Activated CD4-positive, alpha-beta T cell treated with anti-CD3 and anti-CD28 coated beads for 36 hours (primary cell): ENCODE data around the gene MORN1. TPM values are rescaled to one million over a fixed set of nuclear protein-coding genes. Genes with fewer than 3 reads are reported as not detected.

ENCODE experiments used
- ATAC-seq: fragments of 200-7000 bp; cut with Tn5 transposase; one replicate; pipeline ENCODE4 v1.10.0; 2021; ENCODE audit warnings: mild to moderate bottlenecking, moderate library complexity
- CTCF ChIA-PET: fragments of 350-600 bp; sonication (Branson Sonifier 250); formaldehyde crosslinking; loops from one replicate; lab custom pipeline; 2021; ENCODE audit warnings: antibody characterized with exemption; lab: Charles Lee
- POLR2A ChIA-PET: fragments of 350-600 bp; sonication (Branson Sonifier 250); formaldehyde crosslinking; loops from one replicate; lab custom pipeline; 2021; ENCODE audit warnings: antibody characterized with exemption, inconsistent platforms; lab: Charles Lee
- DNase-seq: peaks from one replicate; pipeline ENCODE4 v3.0.0-alpha.2; 2020
- H3K27ac Mint-ChIP-seq: one replicate; pipeline ENCODE4 v1.8.0; 2021; ENCODE audit warnings: mixed read lengths
- H3K27me3 Mint-ChIP-seq: one replicate; pipeline ENCODE4 v1.8.0; 2021; ENCODE audit warnings: mixed read lengths
- H3K36me3 Mint-ChIP-seq: one replicate; pipeline ENCODE4 v1.8.0; 2021; ENCODE audit warnings: low read depth, mixed read lengths
- H3K4me1 Mint-ChIP-seq: one replicate; pipeline ENCODE4 v1.8.0; 2021; ENCODE audit warnings: mixed read lengths
- H3K4me3 Mint-ChIP-seq: one replicate; pipeline ENCODE4 v1.8.0; 2021; ENCODE audit warnings: mild to moderate bottlenecking, moderate library complexity, mixed read lengths
- H3K9me3 Mint-ChIP-seq: one replicate; pipeline ENCODE4 v1.8.0; 2021; ENCODE audit warnings: low read depth, mixed read lengths
- intact Hi-C, 2 experiments: fragments of 100-400 bp; cut with DNase I in 1 of 2; cut with micrococcal nuclease in 1 of 2; formaldehyde crosslinking; loops; one replicate each; pipeline versions ENCODE4 v1.14.2 to v1.15.1; 2022 to 2024; cut with DNase I, micrococcal nuclease
- total RNA-seq, 2 experiments: library from RNA; stranded (reverse); gene quantifications; one replicate each; pipeline ENCODE4 v1.2.3, GENCODE V29; 2021

MORN1 gene
- total RNA-seq, 2 experiments from 2014 or later, result 5.1 to 6.1 TPM

GRCh38 chr1:2432441-2432844 is 41.1 kb upstream of the MORN1 start:
- no peaks in the 10 kb centered on the region for H3K4me1 Mint-ChIP-seq
- intact Hi-C loops, result no loop called here
- POLR2A ChIA-PET, result no interaction called here
- H3K9me3 Mint-ChIP-seq, result peaks cover 2% of the 10 kb centered on the region
- H3K27me3 Mint-ChIP-seq, result no peaks in the 10 kb centered on the region
- H3K4me3 Mint-ChIP-seq, result no peak overlapping the region
- H3K27ac Mint-ChIP-seq, result no peak overlapping the region
- ATAC-seq (no peak), DNase-seq (no peak)
- CTCF ChIA-PET, result no interaction called here
- H3K36me3 Mint-ChIP-seq, result no peaks in the 10 kb centered on the region

- ChIA-PET CTCF (interaction anchor here (1.1 kb wide), 2 partner anchors 11 to 257 kb away, joined by 3 read pairs; no protein-coding TSS in a partner anchor), POLR2A (interaction anchor here (0.6 kb wide), 1 partner anchor 206 kb away, joined by 4 read pairs; no protein-coding TSS in a partner anchor)
- ATAC-seq, result no peak
Measured at GRCh38 chr1:2431518-2431917, 40.2 kb upstream of the MORN1 start.

DNA sequence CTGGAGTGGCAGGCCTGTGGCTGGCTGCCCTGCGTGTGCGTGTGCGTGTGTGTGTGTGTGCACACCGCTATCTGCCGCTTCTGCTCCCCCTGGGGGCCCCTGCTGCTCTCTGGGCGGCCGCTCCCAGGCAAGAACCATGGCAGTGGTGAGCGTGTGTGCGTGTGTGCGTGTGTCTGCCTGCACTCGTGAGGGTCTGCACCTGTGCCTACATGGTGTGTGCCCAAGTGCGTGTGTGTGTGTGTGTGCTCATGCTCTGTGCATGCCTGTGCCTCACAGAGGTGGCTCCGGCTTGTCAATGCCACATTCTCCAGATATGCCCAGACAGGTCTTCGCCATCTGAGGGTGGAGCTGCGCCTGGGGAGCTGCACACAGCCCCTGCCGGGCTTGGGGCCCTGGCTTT is 39.7 kb upstream of the MORN1 start:
- Mint-ChIP-seq H3K27me3 (no peaks in the 10 kb centered on the region), H3K27ac (no peak overlapping the region), H3K4me3 (no peak overlapping the region), H3K36me3 (no peaks in the 10 kb centered on the region), H3K9me3 (peaks cover 2% of the 10 kb centered on the region), H3K4me1 (no peaks in the 10 kb centered on the region)
- DNase-seq (no peak), ATAC-seq (no peak)
- CTCF ChIA-PET, result interaction anchor here (1.1 kb wide), 2 partner anchors 11 to 257 kb away, joined by 3 read pairs; no protein-coding TSS in a partner anchor
- intact Hi-C loops, result no loop called here
- POLR2A ChIA-PET, result interaction anchor here (0.6 to 0.7 kb wide), 2 partner anchors 95 to 206 kb away, joined by 3 to 4 read pairs; partner anchors contain the start of gene PANK4

More at GRCh38 chr1:2431518-2431917, 40.2 kb upstream of the MORN1 start:
- DNase-seq, result no peak
- intact Hi-C loops, result no loop called here
- Mint-ChIP-seq H3K4me1 (no peaks in the 10 kb centered on the region), H3K4me3 (no peak overlapping the region), H3K27ac (no peak overlapping the region), H3K36me3 (no peaks in the 10 kb centered on the region), H3K9me3 (peaks cover 2% of the 10 kb centered on the region), H3K27me3 (no peaks in the 10 kb centered on the region)

- H3K9me3 Mint-ChIP-seq, result peaks cover 2% of the 10 kb centered on the region
- intact Hi-C loops, result no loop called here
- no peak overlapping the region for H3K27ac Mint-ChIP-seq
- no peaks in the 10 kb centered on the region for H3K27me3 Mint-ChIP-seq
- DNase-seq (no peak), ATAC-seq (no peak)
- ChIA-PET CTCF (interaction anchor here (1.1 kb wide), 2 partner anchors 12 to 256 kb away, joined by 3 read pairs; no protein-coding TSS in a partner anchor), POLR2A (interaction anchor here (0.6 to 0.7 kb wide), 2 partner anchors 96 to 140 kb away, joined by 3 read pairs; partner anchors contain the start of gene PANK4)
- no peak overlapping the region for H3K4me3 Mint-ChIP-seq
- no peaks in the 10 kb centered on the region for H3K36me3 Mint-ChIP-seq
- H3K4me1 Mint-ChIP-seq, result no peaks in the 10 kb centered on the region
Measured at GRCh38 chr1:2430592-2430973, 39.2 kb upstream of the MORN1 start.

DNA sequence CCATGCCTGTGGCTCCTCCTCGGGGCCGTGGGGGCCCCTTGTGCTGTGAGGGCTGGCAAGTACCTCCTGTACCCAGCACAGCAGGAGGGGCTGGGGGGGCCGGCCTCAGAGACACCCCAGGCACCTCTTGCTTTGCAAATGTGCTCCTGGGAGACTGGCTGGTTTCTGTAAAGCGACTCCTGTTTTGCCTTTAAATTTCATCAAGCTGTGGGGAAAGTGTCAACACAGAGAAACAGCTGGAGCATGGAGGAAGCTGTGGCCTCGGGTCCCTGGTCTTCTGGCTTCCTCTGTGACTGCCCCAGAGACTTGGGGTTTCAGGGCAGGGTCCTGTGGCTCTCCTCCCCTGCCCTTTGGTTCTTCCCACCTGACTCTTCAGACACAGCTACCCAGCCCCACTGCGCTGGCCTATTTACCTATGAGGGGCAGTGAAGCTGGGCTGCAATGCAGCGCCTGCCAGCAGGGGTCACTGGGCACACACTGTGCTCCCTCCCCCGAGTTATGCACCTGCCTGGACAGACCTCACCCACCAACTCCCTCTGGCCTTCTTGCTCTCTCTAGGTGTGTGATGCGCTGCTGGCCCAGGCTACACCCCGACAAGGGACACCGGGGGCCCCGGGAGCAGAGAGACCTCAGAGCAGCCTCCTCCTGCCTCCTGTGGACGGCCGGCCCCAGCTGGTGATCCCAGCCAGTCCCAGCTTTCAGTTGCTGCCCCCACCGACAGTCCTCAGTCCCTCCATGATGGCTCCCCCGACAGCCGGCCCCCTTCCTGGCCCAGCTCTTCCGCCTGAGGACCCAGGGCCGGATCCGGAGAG is 38.6 kb upstream of the MORN1 start:
- CTCF ChIA-PET, result interaction anchor here (0.6 to 1.1 kb wide), 4 partner anchors 33 to 255 kb away, joined by 3 to 4 read pairs (median 3); no protein-coding TSS in a partner anchor
- H3K27me3 Mint-ChIP-seq, result no peaks in the 10 kb centered on the region
- H3K4me3 Mint-ChIP-seq, result no peak overlapping the region
- H3K4me1 Mint-ChIP-seq, result no peaks in the 10 kb centered on the region
- peaks cover 2% of the 10 kb centered on the region for H3K9me3 Mint-ChIP-seq
- DNase-seq (peak; percentile 61), ATAC-seq (peak; percentile 44)
- H3K27ac Mint-ChIP-seq, result no peak overlapping the region
- intact Hi-C loops, result loop anchor here in 1 of 2 experiments (5.0 kb wide), 1 partner anchor 347 kb away; no protein-coding TSS in a partner anchor
- no peaks in the 10 kb centered on the region for H3K36me3 Mint-ChIP-seq
- POLR2A ChIA-PET, result interaction anchor here (0.6 kb wide), 1 partner anchor 141 kb away, joined by 3 read pairs; no protein-coding TSS in a partner anchor

GRCh38 chr1:2428490-2428889 is 37.1 kb upstream of the MORN1 start:
- intact Hi-C loops, result loop anchor here in 1 of 2 experiments (5.0 kb wide), 1 partner anchor 349 kb away; no protein-coding TSS in a partner anchor
- no peaks in the 10 kb centered on the region for H3K36me3 Mint-ChIP-seq
- H3K27ac Mint-ChIP-seq, result no peak overlapping the region
- H3K27me3 Mint-ChIP-seq, result no peaks in the 10 kb centered on the region
- CTCF ChIA-PET, result no interaction called here
- no peaks in the 10 kb centered on the region for H3K4me1 Mint-ChIP-seq
- no peak overlapping the region for H3K4me3 Mint-ChIP-seq
- no peak for DNase-seq
- peaks cover 2% of the 10 kb centered on the region for H3K9me3 Mint-ChIP-seq
- no peak for ATAC-seq
- POLR2A ChIA-PET, result no interaction called here

DNA sequence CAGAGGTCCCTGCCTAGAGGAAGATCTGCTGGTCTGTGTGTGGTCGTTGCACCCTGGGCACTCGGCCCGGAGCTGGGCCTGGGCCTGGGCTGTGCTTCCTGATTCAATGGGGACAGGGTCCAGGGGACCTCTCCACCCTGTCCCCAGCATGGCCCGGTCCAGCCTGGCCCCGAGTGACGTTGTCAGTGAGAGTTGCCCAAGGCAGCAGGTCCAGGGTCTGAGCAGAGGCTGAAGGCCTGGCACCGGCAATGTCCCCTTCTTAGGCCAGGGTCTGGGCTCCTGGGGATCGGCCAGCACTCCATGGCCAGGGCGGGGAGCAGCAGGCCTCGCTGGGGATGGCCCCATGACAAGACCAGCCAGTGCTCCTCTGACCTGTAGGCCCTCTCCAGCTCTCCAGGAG is 36.6 kb upstream of the MORN1 start:
- H3K27me3 Mint-ChIP-seq, result no peaks in the 10 kb centered on the region
- ATAC-seq (no peak), DNase-seq (no peak)
- POLR2A ChIA-PET, result no interaction called here
- peaks cover 5% of the 10 kb centered on the region for H3K9me3 Mint-ChIP-seq
- H3K27ac Mint-ChIP-seq, result no peak overlapping the region
- CTCF ChIA-PET, result no interaction called here
- no peaks in the 10 kb centered on the region for H3K36me3 Mint-ChIP-seq
- intact Hi-C loops, result loop anchor here in 1 of 2 experiments (5.0 kb wide), 1 partner anchor 349 kb away; no protein-coding TSS in a partner anchor
- no peaks in the 10 kb centered on the region for H3K4me1 Mint-ChIP-seq
- H3K4me3 Mint-ChIP-seq, result no peak overlapping the region

DNA sequence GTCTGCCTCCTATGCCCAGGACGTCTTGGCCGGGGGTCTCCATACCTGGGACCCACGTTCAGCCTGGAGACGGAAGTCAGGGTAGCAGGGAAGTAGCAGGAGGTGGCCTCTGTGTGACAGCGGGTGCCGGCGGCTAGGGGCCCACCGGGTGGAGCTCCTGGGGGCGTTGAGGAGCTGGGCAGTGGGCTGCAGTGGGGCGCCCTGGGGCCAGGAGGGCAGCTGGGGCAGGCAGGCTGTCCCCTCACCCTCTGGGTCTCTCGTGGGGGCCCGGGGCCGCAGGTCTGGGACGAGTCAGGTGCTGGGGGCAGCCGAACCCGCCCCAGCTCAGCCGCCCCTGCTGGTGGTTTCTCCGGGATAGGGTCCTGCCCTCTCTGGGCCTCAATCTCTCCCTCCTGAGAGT is 35.7 kb upstream of the MORN1 start:
- no peak for ATAC-seq
- Mint-ChIP-seq H3K27me3 (no peaks in the 10 kb centered on the region), H3K9me3 (peaks cover 5% of the 10 kb centered on the region), H3K4me3 (no peak overlapping the region), H3K36me3 (no peaks in the 10 kb centered on the region), H3K4me1 (no peaks in the 10 kb centered on the region), H3K27ac (no peak overlapping the region)
- ChIA-PET CTCF (no interaction called here), POLR2A (no interaction called here)
- no peak for DNase-seq
- intact Hi-C loops, result loop anchor here in 1 of 2 experiments (5.0 kb wide), 1 partner anchor 350 kb away; no protein-coding TSS in a partner anchor

DNA sequence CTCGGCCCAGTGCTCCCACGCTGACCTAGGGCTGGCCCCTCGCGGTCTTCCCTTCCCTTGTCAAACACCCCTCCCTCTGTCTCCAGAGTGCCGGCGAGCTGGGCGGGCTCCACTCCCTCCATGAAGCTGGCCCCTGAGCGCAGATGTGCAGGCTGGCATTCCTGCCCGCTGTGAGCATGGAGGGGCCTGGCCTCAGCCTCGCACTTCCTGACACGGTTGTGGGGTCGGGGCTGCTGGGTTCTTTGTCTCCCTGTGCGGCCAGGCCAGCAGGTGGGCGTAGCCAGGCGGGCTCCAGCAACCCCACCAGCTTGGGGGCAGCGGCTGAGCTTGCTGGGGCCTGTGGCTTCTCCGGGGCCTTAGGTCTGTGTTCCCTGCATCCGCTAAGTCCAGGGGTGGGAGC is 35.2 kb upstream of the MORN1 start:
- DNase-seq (no peak), ATAC-seq (no peak)
- CTCF ChIA-PET, result interaction anchor here (0.6 kb wide), 1 partner anchor 971 kb away, joined by 3 read pairs; no protein-coding TSS in a partner anchor
- H3K27ac Mint-ChIP-seq, result no peak overlapping the region
- H3K36me3 Mint-ChIP-seq, result no peaks in the 10 kb centered on the region
- POLR2A ChIA-PET, result no interaction called here
- H3K9me3 Mint-ChIP-seq, result peaks cover 5% of the 10 kb centered on the region
- H3K4me1 Mint-ChIP-seq, result no peaks in the 10 kb centered on the region
- H3K27me3 Mint-ChIP-seq, result no peaks in the 10 kb centered on the region
- intact Hi-C loops, result loop anchor here in 1 of 2 experiments (5.0 kb wide), 1 partner anchor 351 kb away; no protein-coding TSS in a partner anchor
- no peak overlapping the region for H3K4me3 Mint-ChIP-seq

GRCh38 chr1:2425892-2426291 is 34.5 kb upstream of the MORN1 start:
- Mint-ChIP-seq H3K9me3 (peaks cover 5% of the 10 kb centered on the region), H3K4me1 (no peaks in the 10 kb centered on the region), H3K27ac (no peak overlapping the region), H3K36me3 (no peaks in the 10 kb centered on the region), H3K4me3 (no peak overlapping the region), H3K27me3 (no peaks in the 10 kb centered on the region)
- POLR2A ChIA-PET, result no interaction called here
- CTCF ChIA-PET, result interaction anchor here (0.6 kb wide), 2 partner anchors 18 to 972 kb away, joined by 3 read pairs; no protein-coding TSS in a partner anchor
- intact Hi-C loops, result loop anchor here in 1 of 2 experiments (5.0 kb wide), 1 partner anchor 351 kb away; no protein-coding TSS in a partner anchor
- DNase-seq (no peak), ATAC-seq (no peak)

DNA sequence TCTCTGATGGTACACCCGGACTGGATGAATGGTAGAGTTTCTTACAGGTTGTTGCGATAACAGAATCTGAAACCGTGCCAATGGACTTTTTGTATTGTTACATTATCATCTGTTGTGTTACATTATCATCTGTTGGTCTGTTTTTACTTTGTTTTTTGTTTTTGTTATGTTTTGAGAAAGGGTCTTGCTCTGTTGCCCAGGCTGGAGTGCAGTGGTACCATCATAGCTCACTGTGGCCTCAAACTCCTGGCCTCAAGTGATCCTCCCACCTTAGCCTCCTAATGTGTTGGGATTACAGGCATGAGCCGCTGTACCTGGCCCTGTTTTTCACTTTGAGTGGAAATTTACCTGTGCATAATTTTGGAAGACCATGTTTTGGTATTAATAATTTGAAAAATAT is 31.2 kb upstream of the MORN1 start:
- ATAC-seq (no peak), DNase-seq (no peak)
- no peak overlapping the region for H3K4me3 Mint-ChIP-seq
- peaks cover 4% of the 10 kb centered on the region for H3K9me3 Mint-ChIP-seq
- ChIA-PET POLR2A (no interaction called here), CTCF (interaction anchor here (0.9 kb wide), 1 partner anchor 330 kb away, joined by 5 read pairs; no protein-coding TSS in a partner anchor)
- no peaks in the 10 kb centered on the region for H3K4me1 Mint-ChIP-seq
- intact Hi-C loops, result no loop called here
- no peak overlapping the region for H3K27ac Mint-ChIP-seq
- no peaks in the 10 kb centered on the region for H3K36me3 Mint-ChIP-seq
- no peaks in the 10 kb centered on the region for H3K27me3 Mint-ChIP-seq
